GM19468 (cell line): ENCODE measurements around the gene FUZ.

Source experiments
- ATAC-seq: cut with Tn5 transposase; IDR thresholded peaks from one replicate; pipeline ENCODE4 v1.9.1; 2021; ENCODE audit warnings: mild to moderate bottlenecking, moderate library complexity, moderate number of reproducible peaks; ENCODE audit not compliant: unreplicated experiment; ENCODE audit errors: extremely low read depth

FUZ gene

GRCh38 chr19:49763230-49763629 lies 49.9 kb downstream of the FUZ start, which contains the start of gene TSKS:
Gene TSKS (minus strand): TSS chr19:49763306. CDS start chr19:49763247, 59 bp downstream.
- no peak for ATAC-seq

- no peak for ATAC-seq
Measured at GRCh38 chr19:49761625-49762311, 51.3 kb downstream of the FUZ start.

GRCh38 chr19:49761249-49761624 lies 51.9 kb downstream of the FUZ start:
- ATAC-seq: no peak

GRCh38 chr19:49758292-49758691 lies 54.8 kb downstream of the FUZ start:
- ATAC-seq: no peak
